GM23248 (cell line): ENCODE measurements around the gene LRP5.

ENCODE experiments used
- EZH2 ChIP-seq: fragments of 200-600 bp; sonication (generic); IDR thresholded peaks from 2 replicates; pipeline ENCODE4 v1.6.1; 2018; ENCODE audit warnings: antibody characterized with exemption, mild to moderate bottlenecking; ENCODE audit not compliant: insufficient read depth, poor library complexity, severe bottlenecking
- EZH2phosphoT487 ChIP-seq: fragments of 200-600 bp; sonication (generic); IDR thresholded peaks from 2 replicates; pipeline ENCODE4 v1.6.1; 2018; ENCODE audit warnings: antibody characterized with exemption, moderate library complexity, mild to moderate bottlenecking, low read depth; ENCODE audit not compliant: insufficient read depth

- TF ChIP-seq EZH2, result no peak
- no peak for TF ChIP-seq EZH2phosphoT487
These were observed 74.1 kb downstream of the LRP5 start for GRCh38 chr11:68386331-68386978.
